B cell (primary cell): ENCODE data around the gene ZER1. TPM values are rescaled to one million over a fixed set of nuclear protein-coding genes. Genes with fewer than 3 reads are reported as not detected.

ENCODE experiments used
- ATAC-seq: fragments of 200-7000 bp; cut with Tn5 transposase; one replicate; pipeline ENCODE4 v1.10.0; 2021; ENCODE audit warnings: low read depth, mild to moderate bottlenecking, moderate number of reproducible peaks, moderate library complexity
- CTCF ChIA-PET: fragments of 350-600 bp; sonication (Branson Sonifier 250); formaldehyde crosslinking; loops from one replicate; lab custom pipeline; 2021; ENCODE audit warnings: antibody characterized with exemption, inconsistent platforms; lab: Charles Lee
- POLR2A ChIA-PET: fragments of 350-600 bp; sonication (Branson Sonifier 250); formaldehyde crosslinking; loops from one replicate; lab custom pipeline; 2021; ENCODE audit warnings: antibody characterized with exemption; lab: Charles Lee
- DNase-seq: peaks from one replicate; pipeline ENCODE4 v3.0.0; 2013
- H2AFZ ChIP-seq: 2 replicates; pipeline ENCODE4 v1.6.1; 2012; ENCODE audit warnings: mild to moderate bottlenecking, low read depth, low read length; ENCODE audit not compliant: insufficient read depth, poor library complexity, severe bottlenecking
- H3K27ac ChIP-seq, 2 donors: 1 replicate in 1 of 2; 2 replicates in 1 of 2; pipeline ENCODE4 v1.5.1; 2012 to 2013; ENCODE audit warnings: low read length in 2 of 2, mild to moderate bottlenecking in 2 of 2, moderate library complexity in 1 of 2
- H3K27me3 ChIP-seq, 4 experiments: fragments of 200-600 bp in 1 of 4; sonication (generic) in 1 of 4; replicated peaks in 1 of 4; 1 replicate in 2 of 4; 2 replicates in 2 of 4; pipeline versions ENCODE4 v1.6.1 to v1.7.0; 2013 to 2016; ENCODE audit warnings: low read length in 3 of 4, mild to moderate bottlenecking in 2 of 4, mixed read lengths in 1 of 4, moderate library complexity in 1 of 4; ENCODE audit not compliant: insufficient read depth in 4 of 4, control insufficient read depth in 3 of 4; ENCODE audit errors: control extremely low read depth in 1 of 4
- H3K36me3 ChIP-seq, 2 experiments: replicated peaks in 1 of 2; 1 replicate in 1 of 2; 2 replicates in 1 of 2; pipeline versions ENCODE4 v1.6.1 to v1.7.1; 2013; ENCODE audit warnings: low read length in 1 of 2; ENCODE audit not compliant: insufficient read depth in 2 of 2, control insufficient read depth in 1 of 2; ENCODE audit errors: control extremely low read depth in 1 of 2, extremely low read depth in 1 of 2
- H3K4me1 ChIP-seq, 2 donors: fragments of 200-600 bp in 1 of 2; sonication (generic) in 1 of 2; 1 replicate in 1 of 2; 2 replicates in 1 of 2; pipeline versions ENCODE4 v1.5.1 to v1.6.1; 2013 to 2017; ENCODE audit warnings: low read length in 2 of 2; ENCODE audit not compliant: control insufficient read depth in 2 of 2, insufficient read depth in 2 of 2
- H3K4me2 ChIP-seq: replicated peaks from 2 replicates; pipeline ENCODE3; 2012; ENCODE audit warnings: mild to moderate bottlenecking, low read depth, low read length; ENCODE audit not compliant: poor library complexity, severe bottlenecking
- H3K4me3 ChIP-seq, 5 experiments: fragments of 200-600 bp in 1 of 5; sonication (generic) in 1 of 5; 1 replicate in 3 of 5; 2 replicates in 2 of 5; pipeline versions ENCODE4 v1.5.1 to v1.7.0; 2011 to 2016; ENCODE audit warnings: low read length in 4 of 5, mild to moderate bottlenecking in 4 of 5, low read depth in 2 of 5, control low read depth in 1 of 5, moderate library complexity in 1 of 5; ENCODE audit not compliant: insufficient read depth in 1 of 5; ENCODE audit errors: control extremely low read depth in 1 of 5, extremely low read depth in 1 of 5
- H3K79me2 ChIP-seq: fragments of 200-600 bp; sonication (generic); one replicate; pipeline ENCODE4 v1.6.0; 2016; ENCODE audit warnings: low read length; ENCODE audit not compliant: control insufficient read depth, insufficient read depth
- H3K9ac ChIP-seq: fragments of 200-600 bp; sonication (generic); 2 replicates; pipeline ENCODE4 v1.6.1; 2017; ENCODE audit warnings: mild to moderate bottlenecking, low read length, moderate library complexity
- H3K9me3 ChIP-seq, 3 donors: one replicate each; pipeline versions ENCODE4 v1.6.1 to v1.7.1; 2013; ENCODE audit warnings: low read length in 2 of 3; ENCODE audit not compliant: control insufficient read depth in 2 of 3, insufficient read depth in 1 of 3; ENCODE audit errors: control extremely low read depth in 1 of 3
- H4K20me1 ChIP-seq: 2 replicates; pipeline ENCODE4 v1.6.0; 2012; ENCODE audit warnings: mild to moderate bottlenecking, low read length; ENCODE audit not compliant: insufficient read depth, control insufficient read depth, poor library complexity, severe bottlenecking
- H3K27ac Mint-ChIP-seq: one replicate; pipeline ENCODE4 v1.8.0; 2021; ENCODE audit warnings: mixed read lengths
- H3K27me3 Mint-ChIP-seq: one replicate; pipeline ENCODE4 v1.8.0; 2021; ENCODE audit warnings: mixed read lengths
- H3K4me1 Mint-ChIP-seq: one replicate; pipeline ENCODE4 v1.8.0; 2021; ENCODE audit warnings: mixed read lengths
- H3K4me3 Mint-ChIP-seq: one replicate; pipeline ENCODE4 v1.8.0; 2021; ENCODE audit warnings: mixed read lengths
- H3K9me3 Mint-ChIP-seq: one replicate; pipeline ENCODE4 v1.8.0; 2022; ENCODE audit warnings: mixed read lengths; ENCODE audit not compliant: insufficient read depth
- EZH2 ChIP-seq: IDR thresholded peaks from 2 replicates; pipeline ENCODE4 v1.6.1; 2012; ENCODE audit warnings: borderline replicate concordance, low read depth, mild to moderate bottlenecking, moderate library complexity, low read length; ENCODE audit not compliant: insufficient read depth, poor library complexity, severe bottlenecking
- WGBS: methylation state at CpG from one replicate; pipeline ENCODE4 v1.1.5; 2013; ENCODE audit warnings: missing lambda C conversion rate; ENCODE audit not compliant: insufficient coverage; 5-methylcytosine and 5-hydroxymethylcytosine counted together
- intact Hi-C: fragments of 100-400 bp; cut with micrococcal nuclease; formaldehyde crosslinking; loops from one replicate; pipeline ENCODE4 v1.10.0; 2022
- polyA plus RNA-seq: library from polyadenylated mRNA; depleted of rRNA; stranded (reverse); fragments of >200 nt; gene quantifications from 2 replicates; pipeline ENCODE4 v1.2.3, GENCODE V29; 2012
- total RNA-seq, 2 donors: library from RNA; stranded (reverse); fragments of 120-200 nt in 1 of 2; gene quantifications; 1 replicate in 1 of 2; 2 replicates in 1 of 2; pipeline versions ENCODE4 v1.2.3 to v1.2.4, GENCODE V29; 2013 to 2022
- TF ChIP-seq, protein P1 (sequence below): fragments of 200-600 bp; IDR thresholded peaks from one replicate; pipeline ENCODE4 v1.8.0; 2022; ENCODE audit warnings: antibody characterized with exemption, mild to moderate bottlenecking

ZER1 gene
- total and polyA plus RNA-seq, 2 donors (not counting 1 experiment from before 2014, with no cell fraction given) = 26.9 to 42.2 TPM

DNA sequence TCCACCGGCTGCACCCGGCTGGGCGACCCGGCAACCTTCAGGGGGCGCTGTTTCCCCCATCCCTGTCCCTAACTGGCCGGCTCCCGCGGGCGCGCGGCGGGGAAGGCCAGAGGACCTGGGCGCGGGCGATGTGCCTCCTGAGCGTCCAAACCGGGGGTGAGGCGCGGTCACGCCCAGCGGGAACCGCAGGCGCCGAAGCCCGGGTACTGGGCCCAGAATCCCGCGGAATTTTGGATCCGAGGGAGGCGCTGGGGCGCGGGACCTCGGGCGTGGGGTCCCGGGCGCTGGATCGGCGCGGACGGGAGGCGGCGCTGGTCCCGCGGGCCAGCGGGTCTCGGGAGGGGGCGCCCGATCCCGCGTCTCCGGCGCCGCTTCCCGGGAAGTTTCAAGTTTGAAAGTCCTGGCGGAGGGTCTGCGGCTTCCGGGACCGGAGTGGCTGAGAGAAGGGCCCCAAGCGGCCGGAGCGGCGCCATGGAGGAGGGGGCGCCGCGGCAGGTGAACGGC lies 69.2 kb downstream of the ZER1 start, which contains the start of gene PKN3:
PKN3 (plus strand) TSS at position 59 of the 504 bp plus-strand sequence; CDS start at position 472, 413 bp downstream.
- ChIA-PET POLR2A (interaction anchor here (0.6 to 1.0 kb wide), 4 partner anchors 12 to 177 kb away, joined by 3 to 5 read pairs (median 3); partner anchors contain the start of gene ZDHHC12), CTCF (interaction anchor here (0.6 to 1.4 kb wide), 17 partner anchors 8 to 246 kb away, joined by 3 to 13 read pairs (median 4); partner anchors contain the start of genes ENDOG and ZDHHC12)
- peak within 1 kb of the TSS; percentile 77 for H3K9ac ChIP-seq
- WGBS = under 1% methylated on average over 65 of the region's 65 CpGs
- H2AFZ ChIP-seq = peak within 1 kb of the TSS; percentile 88
- H3K36me3 ChIP-seq = peaks cover 0 to under 1% of the 10 kb centered on the region in 2 experiments
- intact Hi-C loops = loop anchor here (1.0 to 5.0 kb wide), 3 partner anchors 18 to 226 kb away; partner anchors contain the start of gene DYNC2I2
- no peaks in the 10 kb centered on the region for H4K20me1 ChIP-seq
- DNase-seq (peak; percentile 89), ATAC-seq (peak; percentile 89)
- H3K4me2 ChIP-seq = peak within 1 kb of the TSS; percentile 98
- H3K79me2 ChIP-seq = no peaks in the 10 kb centered on the region
- no peaks in the 10 kb centered on the region for H3K27me3 ChIP-seq
- H3K4me1 ChIP-seq = peaks cover 9 to 17% of the 10 kb centered on the region in 2 donors
- H3K9me3 Mint-ChIP-seq = no peaks in the 10 kb centered on the region
- TF ChIP-seq, protein P1, sequence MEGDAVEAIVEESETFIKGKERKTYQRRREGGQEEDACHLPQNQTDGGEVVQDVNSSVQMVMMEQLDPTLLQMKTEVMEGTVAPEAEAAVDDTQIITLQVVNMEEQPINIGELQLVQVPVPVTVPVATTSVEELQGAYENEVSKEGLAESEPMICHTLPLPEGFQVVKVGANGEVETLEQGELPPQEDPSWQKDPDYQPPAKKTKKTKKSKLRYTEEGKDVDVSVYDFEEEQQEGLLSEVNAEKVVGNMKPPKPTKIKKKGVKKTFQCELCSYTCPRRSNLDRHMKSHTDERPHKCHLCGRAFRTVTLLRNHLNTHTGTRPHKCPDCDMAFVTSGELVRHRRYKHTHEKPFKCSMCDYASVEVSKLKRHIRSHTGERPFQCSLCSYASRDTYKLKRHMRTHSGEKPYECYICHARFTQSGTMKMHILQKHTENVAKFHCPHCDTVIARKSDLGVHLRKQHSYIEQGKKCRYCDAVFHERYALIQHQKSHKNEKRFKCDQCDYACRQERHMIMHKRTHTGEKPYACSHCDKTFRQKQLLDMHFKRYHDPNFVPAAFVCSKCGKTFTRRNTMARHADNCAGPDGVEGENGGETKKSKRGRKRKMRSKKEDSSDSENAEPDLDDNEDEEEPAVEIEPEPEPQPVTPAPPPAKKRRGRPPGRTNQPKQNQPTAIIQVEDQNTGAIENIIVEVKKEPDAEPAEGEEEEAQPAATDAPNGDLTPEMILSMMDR = peak; percentile 96
- no peak for TF ChIP-seq EZH2
- H3K4me1 Mint-ChIP-seq = peaks cover 10% of the 10 kb centered on the region
- H3K27me3 Mint-ChIP-seq = no peaks in the 10 kb centered on the region
- no peaks in the 10 kb centered on the region for H3K9me3 ChIP-seq
- peak within 1 kb of the TSS; percentile 76 for H3K27ac Mint-ChIP-seq
- peak within 1 kb of the TSS; percentile 11 to 83 (median 67) for H3K4me3 ChIP-seq
- H3K27ac ChIP-seq = no peak within 1 kb of the TSS
- H3K4me3 Mint-ChIP-seq = peak within 1 kb of the TSS; percentile 91

DNA sequence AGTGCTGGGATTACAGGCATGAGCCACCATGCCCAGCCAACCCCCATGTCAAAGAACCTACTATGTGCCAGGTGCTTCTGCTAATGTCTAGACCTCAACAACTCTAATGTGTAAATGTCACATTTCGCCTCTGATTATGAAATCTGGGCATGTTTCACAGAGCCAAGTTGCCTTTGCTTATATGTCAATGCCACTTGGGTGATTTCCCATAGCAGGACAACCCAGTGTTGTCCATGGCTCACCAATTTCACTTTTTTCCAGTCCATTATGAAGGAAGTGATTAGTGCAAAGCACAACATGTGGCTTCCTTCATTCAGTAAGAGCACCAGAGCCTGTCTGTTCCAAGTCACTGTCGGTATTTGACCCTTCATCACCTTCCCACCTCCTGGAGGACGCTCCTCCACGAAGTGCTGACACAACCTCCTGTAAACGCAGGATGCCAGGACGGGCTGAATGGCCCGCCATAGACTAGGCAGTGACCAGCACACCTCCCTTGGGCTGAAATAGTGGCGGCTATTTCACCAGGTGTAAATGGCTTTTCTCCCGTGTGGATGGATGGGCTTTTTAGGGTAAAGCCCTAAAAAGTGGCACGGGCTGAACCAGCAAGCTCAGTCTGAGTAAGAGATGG lies 70.4 kb downstream of the ZER1 start:
- Mint-ChIP-seq H3K27ac (no peak overlapping the region), H3K27me3 (no peaks in the 10 kb centered on the region), H3K4me3 (peak overlapping the region; percentile 61), H3K9me3 (no peaks in the 10 kb centered on the region), H3K4me1 (peaks cover 10% of the 10 kb centered on the region)
- peaks cover 1 to 6% of the 10 kb centered on the region in 2 experiments for H3K36me3 ChIP-seq
- H3K79me2 ChIP-seq = no peaks in the 10 kb centered on the region
- 84% methylated on average over 7 of the region's 10 CpGs for WGBS
- intact Hi-C loops = loop anchor here (5.0 kb wide), 1 partner anchor 44 kb away; the partner anchor contains the start of gene DYNC2I2
- no peaks in the 10 kb centered on the region for H3K27me3 ChIP-seq
- no peak overlapping the region for H3K27ac ChIP-seq
- DNase-seq (no peak), ATAC-seq (no peak)
- H3K4me1 ChIP-seq = peaks cover 9 to 17% of the 10 kb centered on the region in 2 donors
- CTCF ChIA-PET = interaction anchor here (0.8 to 1.4 kb wide), 6 partner anchors 9 to 46 kb away, joined by 3 to 13 read pairs (median 5); partner anchors contain the start of gene ZDHHC12
- POLR2A ChIA-PET = interaction anchor here (0.9 kb wide), 1 partner anchor 11 kb away, joined by 5 read pairs; no protein-coding TSS in a partner anchor
- H3K4me2 ChIP-seq = no peak overlapping the region
- H3K4me3 ChIP-seq = no peak overlapping the region
- H2AFZ ChIP-seq = no peak overlapping the region
- no peaks in the 10 kb centered on the region for H4K20me1 ChIP-seq
- no peak overlapping the region for H3K9ac ChIP-seq
- TF ChIP-seq, protein P1 = no peak
- no peak for TF ChIP-seq EZH2
- no peaks in the 10 kb centered on the region for H3K9me3 ChIP-seq
